ENCODE results near the gene FAM111B.
A peak's percentile ranks its signal among the peaks of the same experiment; 100 is the strongest.
"Not testable (repeated sequence)": the region's sequence is repeated elsewhere in the genome, so short reads cannot be mapped to it uniquely, and the experiment has no call there.

The FAM111B gene

GRCh38 chr11:59102259-59102765 lies 4.7 kb upstream of the FAM111B start:
- DNase-seq: no peak

DNA sequence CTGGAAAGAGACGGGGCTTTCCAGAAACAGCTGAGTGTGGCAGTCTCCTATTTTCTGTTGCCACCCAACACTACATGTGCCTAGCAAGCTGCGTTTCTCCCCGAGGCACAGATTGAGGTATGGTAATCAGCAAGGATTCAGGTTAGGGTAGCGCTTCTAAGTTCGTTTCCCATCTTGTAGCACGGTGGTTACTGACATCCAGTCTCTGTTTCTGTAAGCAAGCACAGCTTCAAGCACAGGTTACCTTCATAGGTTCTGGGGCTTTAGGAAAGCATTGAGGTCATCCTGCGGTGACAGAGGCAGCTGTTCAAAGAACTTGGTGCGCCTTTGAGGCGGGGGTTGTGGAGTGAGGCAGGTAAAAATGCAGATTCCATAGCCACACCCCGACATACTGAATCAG lies 684 bp downstream of the FAM111B start:
- DNase-seq: peak; percentile 11

DNA sequence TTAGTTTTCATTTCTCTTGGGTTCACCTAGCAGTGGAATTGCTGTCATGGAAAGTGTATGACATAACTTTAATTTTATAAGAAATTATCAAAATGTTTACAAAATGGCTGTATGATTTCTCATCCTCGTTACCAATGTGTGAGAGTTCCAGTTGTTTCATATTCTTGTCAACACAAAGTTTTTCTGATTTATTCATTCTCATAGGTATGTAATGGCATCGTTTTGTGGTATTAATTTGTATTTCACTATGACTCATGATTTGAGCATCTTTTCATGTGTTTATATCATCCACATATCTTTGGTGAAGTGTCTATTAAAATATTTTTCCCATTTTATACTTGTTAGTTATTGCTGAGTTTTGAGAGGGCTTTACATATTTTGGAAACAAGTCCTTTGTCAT lies 5.5 kb downstream of the FAM111B start:
- DNase-seq: no peak

DNA sequence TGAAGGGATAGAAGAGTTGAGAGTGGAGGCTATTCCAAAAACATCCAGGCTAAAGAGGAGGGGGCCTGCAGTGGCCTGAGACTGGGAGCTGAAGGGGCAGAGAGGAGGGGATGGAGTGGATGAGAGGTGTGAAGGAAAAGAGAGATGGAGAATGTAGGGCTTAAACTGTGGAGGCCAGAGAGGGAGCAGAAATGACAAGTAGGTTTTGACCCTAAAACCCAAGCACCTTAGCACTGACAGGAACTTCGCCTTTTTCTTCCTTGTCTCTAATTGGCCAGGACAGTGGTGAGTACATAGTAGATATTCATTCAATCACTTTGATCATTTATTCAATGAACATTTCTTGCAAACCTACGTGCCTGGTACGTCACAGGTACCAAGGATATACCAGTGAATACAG lies 7.3 kb downstream of the FAM111B start:
- no peak for DNase-seq

DNA sequence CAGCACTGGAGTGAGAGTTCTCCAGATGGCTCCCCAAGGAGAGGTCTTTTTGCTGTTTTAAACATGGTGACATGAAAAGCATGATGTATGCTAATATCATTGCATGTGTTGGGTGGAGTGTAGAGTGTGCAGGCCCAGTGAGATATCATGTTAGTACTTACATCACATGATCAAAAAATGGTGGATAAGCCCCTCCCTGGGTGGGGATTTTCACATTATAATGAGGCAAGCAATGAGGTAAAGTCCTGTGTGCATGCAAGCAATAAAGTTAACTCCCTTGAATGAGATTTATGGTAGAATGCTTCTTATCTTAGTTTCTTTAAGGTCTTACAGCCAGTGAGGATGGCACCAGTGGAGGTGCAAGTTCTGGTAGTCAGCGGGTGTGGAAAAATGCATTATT lies 8.5 kb downstream of the FAM111B start:
- DNase-seq: no peak

DNA sequence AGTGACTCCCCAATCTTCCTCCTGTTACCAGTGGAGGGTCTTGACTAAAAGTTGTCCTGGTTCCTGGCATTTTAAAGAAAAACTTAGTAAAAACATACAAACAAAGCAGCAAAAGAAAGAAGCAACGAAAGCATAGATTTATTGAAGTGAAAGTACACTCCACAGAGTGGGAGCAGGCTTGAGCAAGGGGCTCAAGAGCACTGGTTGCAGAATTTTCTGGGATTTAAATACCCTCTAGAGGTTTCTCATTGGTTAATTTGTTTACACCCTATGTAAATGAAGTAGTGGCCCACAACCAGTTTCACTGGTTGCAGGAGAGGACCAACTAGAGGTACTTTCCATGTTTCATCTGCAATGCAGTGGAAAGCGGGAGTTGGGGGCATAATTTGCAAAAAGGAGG lies 10.7 kb downstream of the FAM111B start:
- no peak for DNase-seq

- DNase-seq: no peak
Measured at GRCh38 chr11:59119826-59120225, 12.8 kb downstream of the FAM111B start.

GRCh38 chr11:59135648-59136461 lies 28.8 kb downstream of the FAM111B start:
- DNase-seq: peak; percentile 76

DNA sequence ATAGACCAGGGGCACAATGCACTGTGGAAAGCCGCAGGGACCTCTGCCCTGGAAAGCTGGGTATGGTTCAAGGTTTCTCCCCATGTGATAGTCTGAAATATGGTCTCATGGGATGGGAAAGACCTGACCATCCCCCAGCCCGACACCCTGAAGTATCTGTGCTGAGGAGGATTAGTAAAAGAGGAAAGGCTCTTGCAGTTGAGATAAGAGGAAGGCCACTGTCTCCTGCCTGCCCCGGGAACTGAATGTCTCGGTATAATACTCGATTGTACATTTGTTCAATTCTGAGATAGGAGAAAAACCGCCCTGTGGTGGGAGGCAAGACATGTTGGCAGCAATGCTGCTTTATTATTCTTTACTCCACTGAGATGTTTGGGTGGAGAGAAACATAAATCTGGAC lies 29.5 kb downstream of the FAM111B start:
- not testable (repeated sequence) for DNase-seq

DNA sequence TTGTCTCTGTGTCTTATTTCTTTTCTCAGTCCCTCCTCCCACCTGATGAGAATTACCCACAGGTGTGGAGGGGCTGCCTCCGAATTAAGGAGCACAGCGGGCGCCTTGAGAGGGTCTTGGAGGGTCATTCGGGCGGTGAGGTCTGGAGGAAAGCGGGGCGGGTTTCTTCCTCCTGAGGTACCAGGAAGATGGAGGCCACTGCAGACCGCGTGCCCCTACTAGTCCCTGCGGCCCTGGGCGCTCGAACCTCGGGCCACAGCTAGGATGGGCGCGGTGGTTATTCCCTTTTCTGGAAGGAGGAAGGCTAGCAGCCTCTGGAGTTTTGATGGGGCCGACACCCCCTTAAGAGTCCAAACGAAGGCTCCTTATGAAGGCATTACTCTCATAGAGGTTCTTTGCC lies 30.2 kb downstream of the FAM111B start:
- DNase-seq: no peak

DNA sequence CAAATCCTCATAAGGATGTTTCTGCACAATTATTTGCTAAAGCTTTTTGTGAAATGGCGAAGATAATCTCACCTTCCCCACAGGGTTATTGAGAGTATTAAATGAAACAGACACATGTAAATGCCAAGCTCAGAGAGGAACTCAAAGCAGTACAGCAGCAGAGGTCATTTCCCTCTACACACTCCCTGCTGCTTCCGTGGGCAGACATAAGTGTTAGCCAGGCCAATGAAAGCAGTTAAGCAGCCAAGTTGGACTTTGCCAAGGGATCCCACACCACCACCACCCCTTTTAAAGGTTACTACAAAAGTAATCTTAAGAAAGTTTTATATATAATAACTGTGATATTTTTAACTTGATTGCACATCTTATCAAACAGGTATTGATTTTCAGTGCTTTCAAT lies 31.6 kb downstream of the FAM111B start:
- no peak for DNase-seq

DNA sequence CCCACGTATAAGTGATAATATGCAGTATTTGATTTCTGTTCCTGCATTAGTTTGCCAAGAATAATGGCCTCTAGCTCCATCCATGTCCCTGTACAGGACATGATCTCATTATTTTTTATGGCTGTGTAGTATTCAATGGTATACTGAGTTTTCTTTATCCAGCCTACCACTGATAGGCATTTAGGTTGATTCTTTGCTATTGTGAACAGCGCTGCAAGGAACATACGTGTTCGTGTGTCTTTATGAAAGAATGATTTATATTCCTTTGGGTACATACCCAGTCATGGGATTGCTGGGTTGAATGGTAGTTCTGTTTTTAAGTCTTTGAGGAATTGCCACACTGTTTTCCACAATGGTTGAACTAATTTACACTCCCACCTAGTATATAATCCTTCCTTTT lies 34.2 kb downstream of the FAM111B start:
- DNase-seq: no peak

DNA sequence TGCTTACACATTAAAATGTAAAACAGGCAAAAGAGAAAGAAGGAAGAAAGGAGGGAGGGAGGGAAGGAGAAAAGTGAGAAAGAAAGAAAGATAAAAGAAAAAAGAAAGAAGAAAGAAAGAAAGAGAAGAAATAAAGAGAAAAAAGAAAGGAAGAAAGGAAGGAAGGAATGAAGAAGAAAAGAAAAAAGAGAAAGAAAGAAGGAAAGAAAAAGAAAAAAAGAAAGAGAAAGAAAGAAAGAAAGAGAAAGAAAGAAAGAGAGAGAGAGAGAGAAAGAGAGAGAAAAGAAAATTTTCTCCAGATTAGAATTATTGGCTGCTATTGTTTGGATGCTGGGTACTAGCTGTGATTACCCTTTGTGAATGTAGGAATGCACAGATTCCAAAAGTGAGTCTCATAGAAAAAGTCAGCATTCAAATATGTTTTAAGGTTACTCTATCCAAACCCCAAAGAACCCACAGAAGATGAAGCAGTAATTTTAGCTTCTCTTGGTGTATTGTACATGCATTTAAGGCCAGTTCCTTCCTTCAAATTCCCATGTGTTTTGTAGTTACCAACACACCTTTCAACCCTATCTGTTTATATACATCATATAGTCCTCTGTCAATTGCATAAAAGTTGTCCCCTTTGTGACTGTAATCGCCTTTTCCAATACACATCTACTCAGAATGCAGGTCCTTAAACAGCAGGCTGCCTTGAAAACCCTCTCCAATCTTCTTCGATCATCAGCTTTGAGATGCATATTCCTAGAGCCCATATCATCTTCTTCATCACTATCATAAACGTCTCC lies 34.8 kb downstream of the FAM111B start:
- DNase-seq: no peak

DNA sequence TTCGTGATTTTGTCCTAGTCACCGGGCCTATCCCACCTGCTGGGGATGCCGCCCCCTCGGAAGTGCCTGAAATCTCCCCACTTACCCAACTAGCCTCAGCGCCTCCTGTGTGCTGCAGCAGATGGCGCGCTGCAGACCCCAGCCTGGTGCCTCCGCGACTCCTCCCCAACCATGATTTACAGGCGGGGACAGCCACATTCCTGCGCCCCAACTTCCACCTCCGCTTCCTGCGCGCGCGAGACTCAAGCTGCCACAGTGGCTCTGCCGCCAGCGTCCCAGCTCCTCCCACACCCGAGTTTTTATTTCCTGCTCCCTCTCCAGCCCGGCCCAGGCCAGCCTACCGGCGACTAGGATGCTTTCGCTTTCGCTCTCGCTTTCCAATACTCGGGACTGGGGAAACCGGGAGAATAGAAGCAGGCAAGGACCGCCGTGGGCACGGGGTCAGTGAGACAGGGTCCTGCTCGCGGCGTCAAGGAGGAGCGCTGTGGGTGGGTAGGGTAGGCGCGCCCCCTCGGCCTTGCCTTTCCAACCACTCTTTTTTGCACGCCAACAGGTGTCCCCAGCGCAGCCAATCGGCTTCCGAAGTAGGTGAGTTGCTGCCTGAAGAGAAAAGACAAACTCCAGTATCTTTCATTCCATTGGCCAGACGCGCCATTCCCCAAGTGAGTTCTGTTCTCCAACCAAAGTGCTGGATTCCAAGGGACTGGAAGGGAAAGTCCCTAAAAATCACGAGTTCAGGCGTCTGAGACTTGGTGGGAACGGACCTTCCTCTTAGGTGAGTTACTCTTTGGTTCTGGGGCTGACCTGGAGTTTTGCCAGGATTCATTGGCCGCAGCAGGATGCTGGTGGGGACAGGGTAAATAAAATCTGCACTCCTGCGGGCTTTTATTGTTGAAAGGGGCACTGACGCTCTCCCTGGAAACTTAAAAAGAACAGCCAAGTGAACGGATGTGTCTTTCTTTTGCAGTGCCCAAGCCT lies 35.8 kb downstream of the FAM111B start, which contains the start of gene FAM111A:
Gene FAM111A, plus strand, starts transcription at position 327 of the 978 bp plus-strand sequence. CDS start 6,017 bp downstream, outside the sequence.
- peak; percentile 85 for DNase-seq

- no peak for DNase-seq
Measured at GRCh38 chr11:59144096-59144495, 37.1 kb downstream of the FAM111B start.

GRCh38 chr11:59144579-59145345 lies 37.7 kb downstream of the FAM111B start:
- DNase-seq: peak; percentile 86

DNA sequence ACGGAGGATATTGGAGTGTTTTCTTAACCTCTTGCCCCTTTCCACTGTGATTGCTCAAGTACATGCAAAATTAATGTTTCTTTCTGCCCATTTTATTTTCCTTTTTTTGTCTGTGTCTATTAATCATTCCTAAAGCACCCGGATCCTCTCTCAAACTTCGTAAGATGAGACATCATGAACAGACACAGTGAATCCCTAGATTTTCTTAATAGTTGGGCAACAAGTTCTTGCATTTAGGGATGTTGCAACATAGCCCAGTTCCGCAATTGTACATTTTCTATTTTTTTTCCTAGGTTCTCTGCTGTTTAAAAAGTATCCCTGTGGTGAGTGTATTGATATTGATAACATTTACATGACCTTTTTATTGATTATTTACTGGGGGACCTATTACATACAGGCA lies 38.5 kb downstream of the FAM111B start:
- DNase-seq: no peak

- no peak for DNase-seq
Measured at GRCh38 chr11:59151761-59152160, 44.7 kb downstream of the FAM111B start.

DNA sequence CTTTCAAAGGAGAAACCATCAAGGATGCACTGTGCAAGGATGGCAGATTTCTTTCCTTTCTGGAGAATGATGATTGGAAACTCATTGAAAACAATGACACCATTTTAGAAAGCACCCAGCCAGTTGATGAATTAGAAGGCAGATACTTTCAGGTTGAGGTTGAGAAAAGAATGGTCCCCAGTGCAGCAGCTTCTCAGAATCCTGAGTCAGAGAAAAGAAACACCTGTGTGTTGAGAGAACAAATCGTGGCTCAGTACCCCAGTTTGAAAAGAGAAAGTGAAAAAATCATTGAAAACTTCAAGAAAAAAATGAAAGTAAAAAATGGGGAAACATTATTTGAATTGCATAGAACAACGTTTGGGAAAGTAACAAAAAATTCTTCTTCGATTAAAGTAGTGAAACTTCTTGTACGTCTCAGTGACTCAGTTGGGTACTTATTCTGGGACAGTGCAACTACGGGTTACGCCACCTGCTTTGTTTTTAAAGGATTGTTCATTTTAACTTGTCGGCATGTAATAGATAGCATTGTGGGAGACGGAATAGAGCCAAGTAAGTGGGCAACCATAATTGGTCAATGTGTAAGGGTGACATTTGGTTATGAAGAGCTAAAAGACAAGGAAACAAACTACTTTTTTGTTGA lies 45.4 kb downstream of the FAM111B start:
- DNase-seq: no peak

GRCh38 chr11:59154610-59155009 lies 47.6 kb downstream of the FAM111B start:
- DNase-seq: no peak

DNA sequence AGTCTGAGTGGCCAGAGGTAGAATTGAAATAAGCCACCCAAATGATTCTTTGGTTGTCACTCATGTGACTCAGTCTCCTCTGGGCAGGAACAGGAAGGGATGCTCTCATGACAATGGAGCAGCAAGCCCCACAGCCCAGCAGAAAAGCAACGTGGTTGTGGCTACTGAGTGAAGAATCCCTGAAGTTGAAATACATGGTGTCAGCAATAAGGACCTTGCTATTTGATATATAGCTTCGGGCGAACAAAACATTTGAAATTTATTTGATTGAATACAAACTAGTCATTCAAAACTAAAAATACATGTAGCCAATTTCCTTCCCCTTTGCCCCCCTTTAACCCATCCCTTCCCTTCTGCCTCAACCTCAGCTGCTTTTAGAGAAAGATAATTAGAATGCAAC lies 50.4 kb downstream of the FAM111B start:
- DNase-seq: no peak

Data from NCI-H510A treated with DMSO at 0.1 percent for 48 hours (cell line).